SK-N-SH (cell line): Measurements from ENCODE around the gene PHF21A. TPM values are rescaled to one million over a fixed set of nuclear protein-coding genes. Genes with fewer than 3 reads are reported as not detected.

Experiments used
- CTCF ChIA-PET: fragments of 300-600, 350-600 bp; formaldehyde crosslinking; extraction: SDS; loops from one replicate; lab custom pipeline; 2021; lab: Yijun Ruan, JAX
- POLR2A ChIA-PET: fragments of 350-600 bp; sonication (Branson Sonifier 250); formaldehyde crosslinking; extraction: SDS; loops from one replicate; lab custom pipeline; 2020; ENCODE audit warnings: antibody characterized with exemption, inconsistent platforms; lab: Yijun Ruan, JAX
- DNase-seq: peaks from one replicate; pipeline ENCODE4 v3.0.0; 2012
- H2AFZ ChIP-seq: fragments of 200-600 bp; sonication (generic); 2 replicates; pipeline ENCODE4 v1.8.1; 2016; ENCODE audit warnings: antibody characterized with exemption, mild to moderate bottlenecking, low read depth
- H3F3A ChIP-seq: fragments of 200-600 bp; sonication (generic); replicated peaks from 2 replicates; pipeline ENCODE3; 2016; ENCODE audit warnings: antibody characterized with exemption, mild to moderate bottlenecking; ENCODE audit not compliant: insufficient read depth
- H3K27ac ChIP-seq, 2 experiments: fragments of 200-500 bp in 1 of 2; fragments of 200-600 bp in 1 of 2; sonication (Bioruptor generic) in 1 of 2; sonication (generic), shearing (Covaris generic) in 1 of 2; 2 replicates each; pipeline versions ENCODE4 v1.5.1 to v1.6.1; 2014 to 2016; ENCODE audit warnings: low read depth in 2 of 2, inconsistent platforms in 1 of 2, low read length in 1 of 2, mild to moderate bottlenecking in 1 of 2, mixed read lengths in 1 of 2
- H3K27me3 ChIP-seq: fragments of 200-600 bp; sonication (generic), shearing (Covaris generic); 2 replicates; pipeline ENCODE4 v1.6.1; 2016; ENCODE audit warnings: mixed run types; ENCODE audit not compliant: insufficient read depth
- H3K36me3 ChIP-seq, 2 experiments: fragments of 200-500 bp in 1 of 2; fragments of 200-600 bp in 1 of 2; sonication (Bioruptor generic) in 1 of 2; sonication (generic) in 1 of 2; replicated peaks in 1 of 2; 2 replicates each; pipeline versions ENCODE3 to v1.5.1; 2014 to 2016; ENCODE audit warnings: low read length in 1 of 2, mild to moderate bottlenecking in 1 of 2; ENCODE audit not compliant: insufficient read depth in 2 of 2, control insufficient read depth in 1 of 2
- H3K4me1 ChIP-seq, 2 experiments: fragments of 200-500 bp in 1 of 2; fragments of 200-600 bp in 1 of 2; sonication (Bioruptor generic) in 1 of 2; sonication (generic), shearing (Covaris generic) in 1 of 2; 2 replicates each; pipeline versions ENCODE4 v1.5.1 to v1.6.1; 2014 to 2016; ENCODE audit warnings: low read depth in 1 of 2, low read length in 1 of 2, mixed run types in 1 of 2; ENCODE audit not compliant: insufficient read depth in 2 of 2, control insufficient read depth in 1 of 2
- H3K4me2 ChIP-seq: fragments of 200-600 bp; sonication (generic), shearing (Covaris generic); 2 replicates; pipeline ENCODE4 v1.6.1; 2017; ENCODE audit warnings: mixed run types
- H3K4me3 ChIP-seq, 2 experiments: fragments of 200-500 bp in 1 of 2; fragments of 200-600 bp in 1 of 2; sonication (Bioruptor generic) in 1 of 2; sonication (generic), shearing (Covaris generic) in 1 of 2; 2 replicates each; pipeline versions ENCODE4 v1.5.1 to v1.8.1; 2014 to 2016; ENCODE audit warnings: low read depth in 2 of 2, inconsistent platforms in 1 of 2, low read length in 1 of 2, mild to moderate bottlenecking in 1 of 2, mixed read lengths in 1 of 2, moderate library complexity in 1 of 2
- H3K79me2 ChIP-seq: fragments of 200-600 bp; sonication (generic); 2 replicates; pipeline ENCODE4 v1.8.1; 2017; ENCODE audit warnings: mild to moderate bottlenecking; ENCODE audit not compliant: insufficient read depth
- H3K9ac ChIP-seq: fragments of 200-600 bp; sonication (generic); 2 replicates; pipeline ENCODE4 v1.6.1; 2017; ENCODE audit warnings: mixed run types
- H3K9me2 ChIP-seq: fragments of 200-600 bp; sonication (generic); 2 replicates; pipeline ENCODE4 v1.6.1; 2017; ENCODE audit warnings: mixed run types
- H3K9me3 ChIP-seq: fragments of 200-600 bp; sonication (generic); 2 replicates; pipeline ENCODE4 v1.6.1; 2017; ENCODE audit warnings: mixed run types, mild to moderate bottlenecking, moderate library complexity
- H4K20me1 ChIP-seq: fragments of 200-600 bp; sonication (generic); 2 replicates; pipeline ENCODE4 v1.6.1; 2017; ENCODE audit warnings: mild to moderate bottlenecking, mixed run types; ENCODE audit not compliant: insufficient read depth
- CHD2 ChIP-seq: fragments of 150-350 bp; IDR thresholded peaks from 2 replicates; pipeline ENCODE4 v1.6.1; 2018; ENCODE audit warnings: low read length; ENCODE audit not compliant: partially characterized antibody
- ELF1 ChIP-seq: IDR thresholded peaks from 2 replicates; pipeline ENCODE4 v1.4.0; 2012
- EP300 ChIP-seq, 2 experiments: IDR thresholded peaks; 2 replicates each; pipeline versions ENCODE4 v1.4.0 to v1.6.1; 2012; ENCODE audit warnings: borderline replicate concordance in 1 of 2, low read depth in 1 of 2, low read length in 1 of 2
- EZH2phosphoT487 ChIP-seq: fragments of 200-600 bp; sonication (generic); IDR thresholded peaks from 2 replicates; pipeline ENCODE4 v1.6.1; 2017; ENCODE audit warnings: low read depth, mixed run types, mild to moderate bottlenecking, antibody characterized with exemption, moderate library complexity, borderline replicate concordance
- FOSL2 ChIP-seq: IDR thresholded peaks from 2 replicates; pipeline ENCODE4 v1.4.0; 2012; ENCODE audit warnings: low read depth, mild to moderate bottlenecking, moderate library complexity, borderline replicate concordance
- FOXJ3 ChIP-seq: sonication (generic); formaldehyde crosslinking; IDR thresholded peaks from 2 replicates; pipeline ENCODE4 v1.5.1; 2020; ENCODE audit warnings: mild to moderate bottlenecking, missing genetic modification reagents
- GABPA ChIP-seq: IDR thresholded peaks from 2 replicates; pipeline ENCODE4 v1.4.0; 2012; ENCODE audit warnings: low read depth, mild to moderate bottlenecking
- GATA2 ChIP-seq: sonication (generic); formaldehyde crosslinking; IDR thresholded peaks from 2 replicates; pipeline ENCODE4 v1.5.0; 2020; ENCODE audit warnings: mild to moderate bottlenecking, missing genetic modification reagents
- IRF3 ChIP-seq: fragments of 150-350 bp; IDR thresholded peaks from 2 replicates; pipeline ENCODE4 v1.6.1; 2016; ENCODE audit warnings: mild to moderate bottlenecking, low read depth, low read length
- JUND ChIP-seq: IDR thresholded peaks from 2 replicates; pipeline ENCODE4 v1.4.0; 2012
- MEF2A ChIP-seq: IDR thresholded peaks from 2 replicates; pipeline ENCODE4 v1.4.0; 2012; ENCODE audit warnings: low read depth, borderline replicate concordance
- RAD21 ChIP-seq: IDR thresholded peaks from 2 replicates; pipeline ENCODE4 v1.6.1; 2012; ENCODE audit warnings: mild to moderate bottlenecking, low read length
- RXRA ChIP-seq: IDR thresholded peaks from 2 replicates; pipeline ENCODE4 v1.4.0; 2012; ENCODE audit warnings: low read depth, mild to moderate bottlenecking, borderline replicate concordance
- SIN3A ChIP-seq: IDR thresholded peaks from 2 replicates; pipeline ENCODE4 v1.6.1; 2012; ENCODE audit warnings: low read depth, mild to moderate bottlenecking, low read length, moderate library complexity, borderline replicate concordance
- TAF1 ChIP-seq: IDR thresholded peaks from 2 replicates; pipeline ENCODE4 v1.6.1; 2012; ENCODE audit warnings: low read depth, mild to moderate bottlenecking, low read length, moderate library complexity, borderline replicate concordance
- TEAD4 ChIP-seq: IDR thresholded peaks from 2 replicates; pipeline ENCODE4 v1.4.0; 2012; ENCODE audit warnings: mild to moderate bottlenecking, borderline replicate concordance; ENCODE audit not compliant: insufficient read depth
- YY1 ChIP-seq: IDR thresholded peaks from 2 replicates; pipeline ENCODE4 v1.4.0; 2012; ENCODE audit warnings: low read depth, mild to moderate bottlenecking
- WGBS: methylation state at CpG from one replicate; pipeline ENCODE4 v1.1.6; 2017; ENCODE audit warnings: low lambda C conversion rate; 5-methylcytosine and 5-hydroxymethylcytosine counted together
- polyA plus RNA-seq, 3 experiments: library from polyadenylated mRNA; depleted of rRNA; stranded (reverse); fragments of >200 nt; gene quantifications; 2 replicates each; pipeline ENCODE4 v1.2.3, GENCODE V29; 2012
- TF ChIP-seq, protein P1 (sequence below): IDR thresholded peaks from 2 replicates; pipeline ENCODE4 v1.4.0; 2012; ENCODE audit warnings: low read depth
- TF ChIP-seq, protein P2 (sequence below): IDR thresholded peaks from 2 replicates; pipeline ENCODE4 v1.6.1; 2012; ENCODE audit warnings: mild to moderate bottlenecking, low read depth, low read length, moderate library complexity
- TF ChIP-seq, protein P3 (sequence below): IDR thresholded peaks from 2 replicates; pipeline ENCODE4 v1.4.0; 2012; ENCODE audit warnings: low read depth, borderline replicate concordance

Gene PHF21A
- polyA plus RNA-seq, 1 of the 3 experiments (the other 2 are of a cell fraction) = 18.8 TPM

DNA sequence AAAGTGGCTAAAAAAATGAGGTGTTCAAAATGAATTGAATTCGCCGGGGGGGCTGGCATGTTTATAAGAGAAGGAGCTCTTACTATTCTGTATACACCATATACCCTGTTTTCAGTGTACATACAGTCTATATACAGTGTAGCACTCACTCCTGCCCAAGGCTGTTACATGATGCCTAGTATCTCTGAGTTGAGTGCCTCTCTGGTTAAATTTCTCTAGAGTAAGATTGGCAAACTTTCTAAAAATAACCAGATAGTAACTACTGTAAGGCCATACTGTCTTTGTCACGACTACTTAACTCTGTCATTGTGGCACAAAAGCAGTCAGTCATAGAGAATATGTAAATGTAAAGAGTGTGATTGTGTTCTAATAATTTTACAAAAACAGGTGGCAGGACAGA is 58.1 kb downstream of the PHF21A start (continued):
- TF ChIP-seq TEAD4 (no peak), JUND (no peak), CHD2 (no peak), RXRA (no peak)

DNA sequence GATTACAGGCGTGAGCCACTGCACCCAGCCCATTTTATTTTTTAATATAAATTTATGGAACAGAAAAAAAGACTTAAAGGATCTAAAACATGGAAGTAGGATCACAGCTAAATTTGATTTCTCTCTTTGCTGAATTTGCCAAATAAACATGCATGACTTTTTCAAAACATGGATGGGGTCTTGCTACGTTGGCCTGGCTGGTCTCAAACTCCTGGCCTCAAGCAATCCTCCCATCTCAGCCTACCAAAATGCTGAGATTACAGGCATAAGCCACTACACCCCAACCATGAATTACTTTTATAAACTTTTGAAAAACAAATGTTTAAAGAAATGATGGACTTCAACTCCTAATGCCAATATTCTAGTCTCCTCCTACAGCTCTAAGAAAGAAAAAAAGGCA is 61.2 kb downstream of the PHF21A start:
- POLR2A ChIA-PET = no interaction called here
- CTCF ChIA-PET = interaction anchor here (1.1 to 1.9 kb wide), 3 partner anchors 10 to 53 kb away, joined by 3 to 5 read pairs (median 3); no protein-coding TSS in a partner anchor
- 100% methylated on average over 2 of the region's 2 CpGs for WGBS
- Histone ChIP-seq H3K4me2 (no peak overlapping the region), H3K36me3 (peaks cover 11 to 18% of the 10 kb centered on the region in 2 experiments), H3K27ac (no peak overlapping the region), H4K20me1 (0 out of 2 replicates have a peak, but pooled peaks cover 6% of the 10 kb centered on the region), H3K9ac (no peak overlapping the region), H3K79me2 (no peaks in the 10 kb centered on the region), H3K4me1 (no peaks in the 10 kb centered on the region; a peak in 2 of 4 replicates), H3K27me3 (no peaks in the 10 kb centered on the region), H3K4me3 (no peak overlapping the region), H3K9me3 (no peaks in the 10 kb centered on the region), H2AFZ (no peak overlapping the region), H3F3A (peaks cover 2% of the 10 kb centered on the region), H3K9me2 (no peaks in the 10 kb centered on the region)
- TF ChIP-seq JUND (no peak), GATA2 (CRISPR knock-in tag) (no peak), IRF3 (no peak), FOXJ3 (no peak), GABPA (no peak), RAD21 (no peak), TEAD4 (no peak), ELF1 (no peak)
- TF ChIP-seq, protein P1, sequence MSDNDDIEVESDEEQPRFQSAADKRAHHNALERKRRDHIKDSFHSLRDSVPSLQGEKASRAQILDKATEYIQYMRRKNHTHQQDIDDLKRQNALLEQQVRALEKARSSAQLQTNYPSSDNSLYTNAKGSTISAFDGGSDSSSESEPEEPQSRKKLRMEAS = no peak
- no peak for DNase-seq

DNA sequence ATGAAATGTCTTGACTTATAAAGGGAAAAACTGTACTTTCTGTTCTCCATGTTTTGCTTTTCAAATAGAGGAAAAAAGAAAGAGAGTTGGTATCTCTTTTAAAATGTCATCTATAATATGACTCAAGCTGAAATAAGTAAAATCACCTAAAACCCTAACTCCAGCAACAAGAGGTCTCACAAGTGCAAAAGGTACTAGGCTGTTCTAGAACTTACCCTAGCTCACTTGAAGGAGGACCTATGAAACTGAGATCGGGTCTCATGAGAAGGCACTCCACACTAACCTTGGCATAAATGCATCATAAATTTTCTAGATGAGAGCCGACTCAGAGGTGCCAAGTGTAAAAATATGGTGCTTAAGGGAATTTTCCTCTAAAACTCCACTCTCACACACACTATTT is 63.8 kb downstream of the PHF21A start:
- CTCF ChIA-PET = interaction anchor here (0.6 kb wide), 1 partner anchor 84 kb away, joined by 3 read pairs; no protein-coding TSS in a partner anchor
- DNase-seq = no peak
- TF ChIP-seq GATA2 (CRISPR knock-in tag) = no peak
- no peak for TF ChIP-seq CHD2
- TF ChIP-seq SIN3A = no peak
- TF ChIP-seq, protein P2, sequence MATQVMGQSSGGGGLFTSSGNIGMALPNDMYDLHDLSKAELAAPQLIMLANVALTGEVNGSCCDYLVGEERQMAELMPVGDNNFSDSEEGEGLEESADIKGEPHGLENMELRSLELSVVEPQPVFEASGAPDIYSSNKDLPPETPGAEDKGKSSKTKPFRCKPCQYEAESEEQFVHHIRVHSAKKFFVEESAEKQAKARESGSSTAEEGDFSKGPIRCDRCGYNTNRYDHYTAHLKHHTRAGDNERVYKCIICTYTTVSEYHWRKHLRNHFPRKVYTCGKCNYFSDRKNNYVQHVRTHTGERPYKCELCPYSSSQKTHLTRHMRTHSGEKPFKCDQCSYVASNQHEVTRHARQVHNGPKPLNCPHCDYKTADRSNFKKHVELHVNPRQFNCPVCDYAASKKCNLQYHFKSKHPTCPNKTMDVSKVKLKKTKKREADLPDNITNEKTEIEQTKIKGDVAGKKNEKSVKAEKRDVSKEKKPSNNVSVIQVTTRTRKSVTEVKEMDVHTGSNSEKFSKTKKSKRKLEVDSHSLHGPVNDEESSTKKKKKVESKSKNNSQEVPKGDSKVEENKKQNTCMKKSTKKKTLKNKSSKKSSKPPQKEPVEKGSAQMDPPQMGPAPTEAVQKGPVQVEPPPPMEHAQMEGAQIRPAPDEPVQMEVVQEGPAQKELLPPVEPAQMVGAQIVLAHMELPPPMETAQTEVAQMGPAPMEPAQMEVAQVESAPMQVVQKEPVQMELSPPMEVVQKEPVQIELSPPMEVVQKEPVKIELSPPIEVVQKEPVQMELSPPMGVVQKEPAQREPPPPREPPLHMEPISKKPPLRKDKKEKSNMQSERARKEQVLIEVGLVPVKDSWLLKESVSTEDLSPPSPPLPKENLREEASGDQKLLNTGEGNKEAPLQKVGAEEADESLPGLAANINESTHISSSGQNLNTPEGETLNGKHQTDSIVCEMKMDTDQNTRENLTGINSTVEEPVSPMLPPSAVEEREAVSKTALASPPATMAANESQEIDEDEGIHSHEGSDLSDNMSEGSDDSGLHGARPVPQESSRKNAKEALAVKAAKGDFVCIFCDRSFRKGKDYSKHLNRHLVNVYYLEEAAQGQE = no peak
- TF ChIP-seq TAF1 = no peak
- no peak for TF ChIP-seq YY1
- no peak for TF ChIP-seq IRF3
- no peak for TF ChIP-seq MEF2A
- TF ChIP-seq, protein P3, sequence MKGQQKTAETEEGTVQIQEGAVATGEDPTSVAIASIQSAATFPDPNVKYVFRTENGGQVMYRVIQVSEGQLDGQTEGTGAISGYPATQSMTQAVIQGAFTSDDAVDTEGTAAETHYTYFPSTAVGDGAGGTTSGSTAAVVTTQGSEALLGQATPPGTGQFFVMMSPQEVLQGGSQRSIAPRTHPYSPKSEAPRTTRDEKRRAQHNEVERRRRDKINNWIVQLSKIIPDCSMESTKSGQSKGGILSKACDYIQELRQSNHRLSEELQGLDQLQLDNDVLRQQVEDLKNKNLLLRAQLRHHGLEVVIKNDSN = no peak
- no peak for TF ChIP-seq EP300 (IDR thresholded peaks at IDR 0.05; ENCODE audit: borderline replicate concordance in 1 of 2, low read depth in 1 of 2, low read length in 1 of 2)
- no peak for TF ChIP-seq FOSL2
- TF ChIP-seq EZH2phosphoT487 = no peak

More for the DNA sequence above, 63.8 kb downstream of the PHF21A start:
- Histone ChIP-seq H3K79me2 (no peaks in the 10 kb centered on the region), H3K9me3 (no peaks in the 10 kb centered on the region), H3F3A (no peaks in the 10 kb centered on the region), H3K9ac (no peak overlapping the region), H3K9me2 (no peaks in the 10 kb centered on the region), H3K27ac (no peak overlapping the region), H3K4me3 (no peak overlapping the region), H4K20me1 (peaks cover 6% of the 10 kb centered on the region; the same call in 1 of the 2 replicates), H3K4me2 (no peak overlapping the region), H3K4me1 (no peaks in the 10 kb centered on the region; a peak in 2 of 4 replicates), H3K27me3 (no peaks in the 10 kb centered on the region), H2AFZ (no peak overlapping the region), H3K36me3 (peaks cover 16 to 28% of the 10 kb centered on the region in 2 experiments)
- WGBS = 100% methylated on average over 2 of the region's 2 CpGs
- POLR2A ChIA-PET = no interaction called here
